Esophagus muscularis mucosa (tissue), 3 donors: ENCODE measurements around the gene CD1C.
"Not testable (repeated sequence)": the region's sequence is repeated elsewhere in the genome, so short reads cannot be mapped to it uniquely, and the experiment has no call there.

Experiments
- POLR2A ChIP-seq: fragments of 450-650 bp; IDR thresholded peaks from one replicate; pipeline ENCODE4 v1.6.1; 2017; ENCODE audit warnings: antibody characterized with exemption, moderate library complexity, mild to moderate bottlenecking, low read depth
- TF ChIP-seq, protein P1 (sequence below), 3 experiments: fragments of 200-600 bp in 2 of 3; fragments of 450-650 bp in 1 of 3; sonication (generic) in 2 of 3; IDR thresholded peaks; one replicate each; pipeline ENCODE4 v1.5.1; 2017 to 2019; ENCODE audit warnings: antibody characterized with exemption in 3 of 3, mild to moderate bottlenecking in 2 of 3, moderate library complexity in 1 of 3

DNA sequence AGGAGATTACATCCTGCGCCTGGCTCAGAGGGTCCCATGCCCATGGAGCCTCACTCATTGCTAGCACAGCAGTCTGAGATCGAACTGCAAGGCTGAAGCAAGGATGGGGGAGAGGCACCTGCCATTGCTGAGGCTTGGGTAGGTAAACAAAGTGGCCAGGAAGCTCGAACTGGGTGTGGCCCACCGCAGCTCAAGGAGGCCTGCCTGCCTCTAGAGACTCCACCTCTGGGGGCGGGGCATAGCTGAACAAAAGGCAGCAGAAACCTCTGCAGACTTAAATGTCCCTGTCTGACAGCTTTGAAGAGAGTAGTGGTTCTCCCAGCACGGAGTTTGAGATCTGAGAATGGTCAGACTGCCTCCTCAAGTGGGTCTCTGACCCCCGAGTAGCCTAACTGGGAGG, 46.7 kb downstream of the CD1C start:
- TF ChIP-seq, protein P1, sequence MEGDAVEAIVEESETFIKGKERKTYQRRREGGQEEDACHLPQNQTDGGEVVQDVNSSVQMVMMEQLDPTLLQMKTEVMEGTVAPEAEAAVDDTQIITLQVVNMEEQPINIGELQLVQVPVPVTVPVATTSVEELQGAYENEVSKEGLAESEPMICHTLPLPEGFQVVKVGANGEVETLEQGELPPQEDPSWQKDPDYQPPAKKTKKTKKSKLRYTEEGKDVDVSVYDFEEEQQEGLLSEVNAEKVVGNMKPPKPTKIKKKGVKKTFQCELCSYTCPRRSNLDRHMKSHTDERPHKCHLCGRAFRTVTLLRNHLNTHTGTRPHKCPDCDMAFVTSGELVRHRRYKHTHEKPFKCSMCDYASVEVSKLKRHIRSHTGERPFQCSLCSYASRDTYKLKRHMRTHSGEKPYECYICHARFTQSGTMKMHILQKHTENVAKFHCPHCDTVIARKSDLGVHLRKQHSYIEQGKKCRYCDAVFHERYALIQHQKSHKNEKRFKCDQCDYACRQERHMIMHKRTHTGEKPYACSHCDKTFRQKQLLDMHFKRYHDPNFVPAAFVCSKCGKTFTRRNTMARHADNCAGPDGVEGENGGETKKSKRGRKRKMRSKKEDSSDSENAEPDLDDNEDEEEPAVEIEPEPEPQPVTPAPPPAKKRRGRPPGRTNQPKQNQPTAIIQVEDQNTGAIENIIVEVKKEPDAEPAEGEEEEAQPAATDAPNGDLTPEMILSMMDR (IDR thresholded peaks at IDR 0.05), result not testable (repeated sequence)
- not testable (repeated sequence) for TF ChIP-seq POLR2A
